ENCODE data around the gene PLA2G4B.

- TF ChIP-seq CTCF (optimal IDR thresholded peaks at IDR 0.05 in 1 of 3, IDR thresholded peaks at IDR 0.05 in 1 of 3, conservative IDR thresholded peaks at IDR 0.05 in 1 of 3; ENCODE audit: extremely low read depth in 1 of 3, insufficient read depth in 2 of 3, low read length in 3 of 3) (no peak), EZH2 (IDR thresholded peaks at IDR 0.05; ENCODE audit: low read length) (no peak)
Measured at GRCh38 chr15:41840673-41841072, 2.0 kb downstream of the PLA2G4B start.

All from keratinocyte (primary cell).